Duodenal mucosa (tissue), 2 donors: ENCODE measurements around the gene SMIM41.
A peak's percentile ranks its signal among the peaks of the same experiment; 100 is the strongest.

Experiments
- H3K27ac ChIP-seq: one replicate; pipeline ENCODE4 v1.7.0; 2013; ENCODE audit warnings: low read depth, low read length
- H3K27me3 ChIP-seq, 2 donors: one replicate each; pipeline ENCODE4 v1.7.0; 2013; ENCODE audit warnings: low read length in 2 of 2, control low read depth in 1 of 2; ENCODE audit not compliant: insufficient read depth in 2 of 2, control insufficient read depth in 1 of 2
- H3K36me3 ChIP-seq, 2 donors: one replicate each; pipeline ENCODE4 v1.7.0; 2013; ENCODE audit warnings: low read length in 2 of 2, control low read depth in 1 of 2; ENCODE audit not compliant: insufficient read depth in 2 of 2, control insufficient read depth in 1 of 2
- H3K4me1 ChIP-seq, 2 donors: one replicate each; pipeline ENCODE4 v1.7.0; 2013; ENCODE audit warnings: low read length in 2 of 2, control low read depth in 1 of 2; ENCODE audit not compliant: insufficient read depth in 2 of 2, control insufficient read depth in 1 of 2
- H3K4me3 ChIP-seq, 2 donors: one replicate each; pipeline ENCODE4 v1.7.0; 2013; ENCODE audit warnings: low read length in 2 of 2, low read depth in 1 of 2
- H3K9ac ChIP-seq, 2 donors: one replicate each; pipeline ENCODE4 v1.7.0; 2013; ENCODE audit warnings: low read length in 2 of 2, low read depth in 1 of 2
- H3K9me3 ChIP-seq, 2 donors: one replicate each; pipeline ENCODE4 v1.7.0; 2013; ENCODE audit warnings: low read length in 2 of 2, control low read depth in 1 of 2; ENCODE audit not compliant: control insufficient read depth in 1 of 2

The SMIM41 gene

GRCh38 chr12:52056801-52057637 is 22.5 kb upstream of the SMIM41 start:
- Histone ChIP-seq H3K27me3 (no peaks in the 10 kb centered on the region), H3K4me1 (peaks cover 15 to 18% of the 10 kb centered on the region in 2 donors), H3K9me3 (no peaks in the 10 kb centered on the region), H3K27ac (no peak overlapping the region), H3K4me3 (no peak overlapping the region), H3K9ac (no peak overlapping the region), H3K36me3 (peaks cover 23 to 41% of the 10 kb centered on the region in 2 donors)

- Histone ChIP-seq H3K27ac (no peak overlapping the region), H3K36me3 (peaks cover 23 to 41% of the 10 kb centered on the region in 2 donors), H3K4me1 (peaks cover 11% of the 10 kb centered on the region in 2 donors), H3K4me3 (no peak overlapping the region), H3K9me3 (no peaks in the 10 kb centered on the region), H3K9ac (no peak overlapping the region), H3K27me3 (no peaks in the 10 kb centered on the region)
Observed at GRCh38 chr12:52057638-52058576, 21.6 kb upstream of the SMIM41 start.

- H3K9me3 ChIP-seq, result no peaks in the 10 kb centered on the region
- no peak overlapping the region for H3K4me3 ChIP-seq
- H3K4me1 ChIP-seq, result peaks cover 2% of the 10 kb centered on the region in 2 donors
- H3K27me3 ChIP-seq, result no peaks in the 10 kb centered on the region
- peaks cover 23 to 41% of the 10 kb centered on the region in 2 donors for H3K36me3 ChIP-seq
- H3K9ac ChIP-seq, result no peak overlapping the region
- peak overlapping the region; percentile 32 for H3K27ac ChIP-seq
Observed at GRCh38 chr12:52058631-52059361, 20.7 kb upstream of the SMIM41 start.

GRCh38 chr12:52059582-52060497 is 19.7 kb upstream of the SMIM41 start:
- no peak overlapping the region for H3K27ac ChIP-seq
- H3K4me1 ChIP-seq, result no peaks in the 10 kb centered on the region
- no peak overlapping the region for H3K4me3 ChIP-seq
- no peaks in the 10 kb centered on the region for H3K9me3 ChIP-seq
- no peak overlapping the region for H3K9ac ChIP-seq
- H3K27me3 ChIP-seq, result no peaks in the 10 kb centered on the region
- H3K36me3 ChIP-seq, result peaks cover 20 to 33% of the 10 kb centered on the region in 2 donors

- no peak overlapping the region for H3K9ac ChIP-seq
- no peaks in the 10 kb centered on the region for H3K9me3 ChIP-seq
- H3K27ac ChIP-seq, result no peak overlapping the region
- no peaks in the 10 kb centered on the region for H3K4me1 ChIP-seq
- peaks cover 20 to 27% of the 10 kb centered on the region in 2 donors for H3K36me3 ChIP-seq
- H3K4me3 ChIP-seq, result no peak overlapping the region
- no peaks in the 10 kb centered on the region for H3K27me3 ChIP-seq
Observed at GRCh38 chr12:52060498-52061177, 18.9 kb upstream of the SMIM41 start.

- Histone ChIP-seq H3K27ac (no peak overlapping the region), H3K9ac (no peak overlapping the region)
Observed at GRCh38 chr12:52061470-52062166, 17.9 kb upstream of the SMIM41 start.

GRCh38 chr12:52062167-52063081 is 17.1 kb upstream of the SMIM41 start:
- no peak overlapping the region for H3K9ac ChIP-seq
- H3K4me3 ChIP-seq, result no peak overlapping the region
- H3K4me1 ChIP-seq, result peaks cover 0 to 4% of the 10 kb centered on the region in 2 donors
- peak overlapping the region; percentile 10 for H3K27ac ChIP-seq
- peaks cover 12% of the 10 kb centered on the region in 2 donors for H3K36me3 ChIP-seq
- no peaks in the 10 kb centered on the region for H3K9me3 ChIP-seq
- H3K27me3 ChIP-seq, result no peaks in the 10 kb centered on the region

More at GRCh38 chr12:52061470-52062166, 17.9 kb upstream of the SMIM41 start:
- no peaks in the 10 kb centered on the region for H3K27me3 ChIP-seq
- H3K4me1 ChIP-seq, result no peaks in the 10 kb centered on the region
- H3K4me3 ChIP-seq, result no peak overlapping the region
- H3K36me3 ChIP-seq, result peaks cover 20% of the 10 kb centered on the region in 2 donors
- H3K9me3 ChIP-seq, result no peaks in the 10 kb centered on the region
